HG03378 (cell line): ENCODE results near the gene CNTNAP2.
"Not testable (repeated sequence)": the region's sequence is repeated elsewhere in the genome, so short reads cannot be mapped to it uniquely, and the experiment has no call there.

ENCODE experiments used
- ATAC-seq: cut with Tn5 transposase; IDR thresholded peaks from one replicate; pipeline ENCODE4 v1.9.1; 2021; ENCODE audit warnings: mild to moderate bottlenecking, moderate library complexity; ENCODE audit not compliant: unreplicated experiment

CNTNAP2 gene

DNA sequence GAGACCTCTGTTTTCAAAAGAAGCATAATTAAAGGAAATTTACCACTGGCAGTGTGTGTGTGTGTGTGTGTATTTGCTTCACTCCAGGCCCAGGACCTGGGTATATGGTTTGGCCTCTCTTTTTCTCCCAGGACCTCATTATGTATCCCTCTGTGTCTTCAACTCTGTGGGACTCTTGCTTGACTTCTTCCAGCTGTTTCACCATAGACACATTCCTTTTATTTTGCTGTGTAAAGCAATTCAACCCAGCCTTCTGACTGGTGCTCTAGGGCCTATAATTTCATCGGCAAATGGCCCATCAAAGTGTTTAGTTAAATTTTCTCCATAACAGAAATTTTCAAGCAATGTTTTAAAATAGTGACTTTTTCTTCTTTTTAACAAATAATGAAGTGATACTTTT is 954.3 kb downstream of the CNTNAP2 start:
- no peak for ATAC-seq

DNA sequence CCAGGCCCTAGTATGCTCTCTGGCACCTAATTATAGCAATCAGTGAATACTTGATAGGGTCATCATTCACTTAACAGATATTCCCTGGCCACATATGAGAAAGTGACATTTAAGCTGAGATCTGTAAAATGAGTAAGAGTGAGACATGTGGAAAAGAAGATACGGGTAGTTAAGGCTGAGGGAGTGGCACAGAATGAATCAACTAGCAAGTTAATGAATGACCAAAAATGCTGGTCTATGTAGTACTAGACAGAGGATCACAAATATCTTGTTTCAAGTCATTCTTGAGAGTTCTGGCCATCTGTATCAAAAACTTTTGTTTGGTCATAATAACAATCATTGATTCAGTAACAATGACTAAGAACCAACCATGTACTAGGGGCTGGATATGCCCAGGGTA is 954.9 kb downstream of the CNTNAP2 start:
- ATAC-seq, result no peak

DNA sequence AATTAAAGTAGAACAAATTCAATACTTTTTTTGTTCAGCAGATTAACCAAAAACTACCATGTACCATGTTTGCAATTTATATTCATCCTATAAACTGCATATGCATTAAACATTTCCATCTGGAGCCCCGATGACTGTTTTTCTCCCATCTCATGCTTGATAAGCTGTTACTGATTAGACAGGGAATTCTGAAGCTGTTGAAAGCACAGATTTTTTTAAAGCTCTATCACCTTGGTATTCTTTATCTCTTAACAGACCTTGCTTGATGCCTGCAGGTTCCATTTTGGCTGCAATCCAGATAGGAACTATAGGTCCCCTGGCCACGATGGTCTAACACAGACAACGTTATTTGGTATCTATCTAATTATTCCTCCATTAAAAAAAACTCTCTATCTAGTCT is 961.7 kb downstream of the CNTNAP2 start:
- ATAC-seq, result no peak

DNA sequence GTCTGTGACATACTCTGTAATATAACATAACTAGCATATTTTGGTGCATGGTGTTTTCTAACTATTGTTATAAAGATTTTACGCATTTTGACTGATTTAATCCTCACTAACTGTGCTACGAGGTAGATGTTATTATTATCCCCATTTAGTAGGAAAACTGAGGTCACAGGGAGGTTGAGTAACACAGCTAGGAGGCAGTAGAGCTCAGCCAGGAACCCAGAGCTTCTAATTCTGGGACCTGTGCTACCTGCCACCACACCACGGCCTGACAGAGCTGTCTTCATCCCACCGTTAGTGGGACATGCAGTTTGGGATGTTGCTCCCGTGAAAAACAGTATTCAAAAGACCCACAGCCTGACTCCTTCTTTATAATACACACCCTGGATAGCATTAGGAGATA is 962.5 kb downstream of the CNTNAP2 start:
- no peak for ATAC-seq

DNA sequence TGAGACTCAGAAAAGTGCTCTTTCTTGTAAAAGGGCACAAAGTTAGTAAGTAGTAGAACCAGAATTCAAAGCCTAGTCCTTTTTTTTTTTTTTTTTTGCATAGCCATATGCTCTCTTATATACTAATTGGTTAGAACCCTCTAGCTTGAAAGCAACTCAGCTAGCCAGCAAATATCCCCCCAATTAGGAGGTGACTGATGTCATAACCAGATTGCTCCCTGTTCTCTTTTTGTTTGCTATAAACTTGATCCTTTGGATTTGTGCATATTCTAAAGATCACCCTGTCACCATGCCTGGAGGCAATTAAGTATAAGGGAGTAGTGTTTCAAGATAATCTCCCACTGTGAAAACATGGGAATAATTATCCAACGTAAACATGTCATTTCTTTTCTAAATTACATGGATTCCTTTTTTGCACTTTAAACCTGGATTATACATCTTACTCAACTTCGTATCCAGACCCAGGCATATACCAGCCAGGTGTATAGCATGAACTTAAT is 963.4 kb downstream of the CNTNAP2 start:
- no peak for ATAC-seq

DNA sequence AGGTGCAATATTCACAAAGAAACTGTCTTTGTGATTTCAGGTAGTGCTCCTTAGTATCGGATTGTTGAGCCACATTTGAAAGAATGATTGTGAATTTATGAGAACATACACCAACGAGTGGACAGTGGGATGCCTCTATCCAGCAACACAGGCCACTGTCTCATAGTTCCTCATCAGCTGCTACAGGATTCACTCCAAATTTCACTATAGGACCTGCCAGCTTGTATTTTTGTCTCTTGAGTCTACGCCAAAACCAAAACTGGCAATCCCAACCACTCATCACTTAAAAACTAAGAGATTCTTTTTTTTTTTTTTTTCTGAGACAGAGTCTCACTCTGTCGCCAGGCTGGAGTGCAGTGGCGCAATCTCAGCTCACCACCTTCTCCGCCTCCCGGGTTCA is 964.5 kb downstream of the CNTNAP2 start:
- no peak for ATAC-seq

DNA sequence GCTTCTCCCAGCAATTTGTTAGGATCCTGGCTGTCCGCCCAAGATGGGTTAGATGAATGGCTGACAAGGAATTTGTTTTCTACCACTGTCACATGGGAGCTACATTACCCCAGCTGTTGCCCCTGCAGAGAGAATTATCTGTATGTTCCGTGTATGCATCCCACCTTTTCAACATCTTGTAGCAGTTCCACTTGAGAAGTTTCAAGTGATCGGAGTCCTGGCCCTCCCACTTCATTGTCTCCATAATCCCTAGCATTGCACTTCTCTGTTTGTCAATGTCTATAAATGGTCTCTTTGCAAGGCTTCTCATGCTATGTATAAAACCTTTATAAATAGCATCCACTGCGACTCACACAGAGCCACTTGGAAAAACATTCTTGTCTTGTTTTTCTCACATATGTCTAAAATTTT is 972.5 kb downstream of the CNTNAP2 start:
- ATAC-seq, result no peak

DNA sequence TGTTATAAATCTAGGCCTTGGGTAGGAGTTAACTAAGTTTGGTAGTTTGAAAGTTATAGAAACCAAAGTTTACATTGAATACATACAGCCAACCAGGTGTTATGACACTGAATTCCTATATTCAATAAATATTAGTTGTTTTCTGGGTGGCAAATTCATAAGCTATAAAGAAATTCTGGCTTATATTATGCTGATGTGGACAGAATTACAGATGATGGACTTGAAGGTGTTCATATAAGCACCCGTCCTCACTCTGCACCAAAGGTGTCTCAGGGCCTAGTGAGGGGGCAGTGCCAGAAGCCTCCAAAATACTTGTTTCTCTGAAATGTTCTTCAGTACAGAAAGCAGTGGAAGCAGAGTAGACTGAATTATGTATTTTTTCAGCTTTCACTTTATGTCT is 973.0 kb downstream of the CNTNAP2 start:
- no peak for ATAC-seq

- ATAC-seq, result no peak
Observed at GRCh38 chr7:147096629-147097028, 980.0 kb downstream of the CNTNAP2 start.

GRCh38 chr7:147103224-147103623 is 986.6 kb downstream of the CNTNAP2 start:
- no peak for ATAC-seq

DNA sequence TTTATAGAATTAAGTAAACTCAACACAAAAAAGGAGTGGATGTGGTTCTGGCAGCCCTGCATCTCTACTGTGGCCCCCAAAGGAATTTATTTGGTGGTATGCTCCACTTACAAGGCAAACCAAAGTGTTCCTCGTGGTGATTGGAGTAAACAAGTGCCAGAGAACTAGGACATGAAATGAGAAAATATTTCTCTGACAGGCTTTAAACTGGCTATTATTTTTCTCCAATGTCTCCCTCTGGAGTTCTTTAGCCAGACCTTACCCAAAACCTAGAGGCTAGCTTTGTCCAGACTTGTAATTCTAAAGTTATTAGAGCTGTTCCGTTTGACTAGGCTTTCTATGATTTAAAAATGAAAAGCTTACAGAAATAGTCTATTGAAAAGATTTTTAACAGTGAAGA is 990.1 kb downstream of the CNTNAP2 start:
- no peak for ATAC-seq

- ATAC-seq, result not testable (repeated sequence)
Observed at GRCh38 chr7:147114525-147114924, 997.9 kb downstream of the CNTNAP2 start.

DNA sequence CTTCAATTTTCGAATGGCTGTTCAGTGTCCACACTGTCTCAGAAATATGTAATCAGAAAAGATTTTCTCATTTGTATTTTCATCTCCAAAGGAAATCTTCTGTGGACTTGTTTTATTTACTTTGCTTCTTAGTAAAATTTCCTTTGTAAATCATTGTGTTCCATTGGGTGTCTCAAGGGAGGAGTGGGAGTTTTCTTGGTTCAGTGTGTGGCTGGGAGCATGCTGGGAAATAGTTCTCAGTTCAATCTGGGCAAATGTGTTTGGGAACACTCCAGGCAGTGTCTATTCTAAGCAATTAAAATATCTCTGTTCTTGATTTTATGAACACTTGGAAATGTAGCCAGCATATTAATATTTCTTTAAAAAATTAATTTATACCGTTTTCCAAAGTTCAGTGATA is 1019.8 kb downstream of the CNTNAP2 start:
- ATAC-seq, result no peak

GRCh38 chr7:147145194-147145593 is 1028.6 kb downstream of the CNTNAP2 start:
- ATAC-seq, result no peak

DNA sequence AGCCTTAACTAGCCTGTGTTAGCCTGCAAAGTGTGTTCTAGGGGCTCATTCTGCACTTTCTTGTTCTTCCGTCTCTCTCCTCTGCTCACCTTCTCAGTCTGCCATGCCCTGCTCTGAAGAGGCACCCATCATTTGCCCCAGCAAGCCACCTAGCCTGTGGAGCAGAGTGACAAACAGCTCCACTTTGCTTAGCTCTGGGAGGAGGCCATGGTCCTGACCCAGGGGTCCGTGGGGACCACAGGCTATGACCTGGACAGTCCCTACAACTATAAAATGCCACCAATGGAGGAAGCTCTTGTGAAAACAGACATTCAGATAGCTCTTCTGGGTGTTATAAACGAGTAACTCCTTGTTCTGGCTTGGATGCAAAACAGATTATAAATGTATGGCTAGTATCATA is 1029.6 kb downstream of the CNTNAP2 start:
- no peak for ATAC-seq

DNA sequence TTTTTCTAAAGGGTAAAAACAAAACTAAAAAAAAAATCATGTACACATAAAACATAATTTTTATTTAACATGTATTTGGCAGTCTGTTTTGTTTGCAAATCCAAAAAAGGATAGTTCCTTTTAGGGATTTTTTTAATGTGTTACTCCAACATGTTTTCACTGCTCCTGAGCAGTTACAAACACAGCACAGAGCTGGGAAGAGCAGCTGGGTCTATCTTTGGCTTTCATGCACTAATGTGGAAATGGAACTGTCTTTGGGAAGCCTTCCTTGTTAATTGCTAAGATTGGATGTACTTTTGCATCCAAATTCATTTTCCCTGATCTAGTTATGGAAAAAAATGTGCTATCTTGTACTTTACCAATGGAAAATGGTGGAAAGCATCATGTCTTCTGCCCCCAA is 1035.1 kb downstream of the CNTNAP2 start:
- no peak for ATAC-seq

DNA sequence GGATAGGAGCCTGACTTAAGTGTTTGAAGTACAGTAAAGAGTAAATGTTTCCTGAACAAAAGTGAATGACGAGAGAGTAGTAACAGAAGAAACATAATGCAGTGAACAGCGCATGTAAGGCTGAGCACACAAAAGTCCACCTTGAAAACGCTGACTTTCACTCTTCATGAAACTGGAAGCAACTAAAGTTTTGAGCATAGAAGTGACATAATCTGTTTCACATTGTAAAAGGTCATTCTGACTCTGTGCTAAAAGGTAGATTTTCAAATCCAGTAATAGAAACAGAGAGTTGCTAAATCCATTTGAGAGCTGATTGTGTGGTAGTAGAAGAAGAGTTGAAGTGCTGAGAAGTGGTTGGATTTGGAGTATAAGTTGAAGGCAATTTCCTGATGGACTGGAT is 1037.0 kb downstream of the CNTNAP2 start:
- ATAC-seq, result no peak

GRCh38 chr7:147161405-147161804 is 1044.8 kb downstream of the CNTNAP2 start:
- no peak for ATAC-seq

GRCh38 chr7:147170341-147171012 is 1053.9 kb downstream of the CNTNAP2 start:
- ATAC-seq, result no peak

DNA sequence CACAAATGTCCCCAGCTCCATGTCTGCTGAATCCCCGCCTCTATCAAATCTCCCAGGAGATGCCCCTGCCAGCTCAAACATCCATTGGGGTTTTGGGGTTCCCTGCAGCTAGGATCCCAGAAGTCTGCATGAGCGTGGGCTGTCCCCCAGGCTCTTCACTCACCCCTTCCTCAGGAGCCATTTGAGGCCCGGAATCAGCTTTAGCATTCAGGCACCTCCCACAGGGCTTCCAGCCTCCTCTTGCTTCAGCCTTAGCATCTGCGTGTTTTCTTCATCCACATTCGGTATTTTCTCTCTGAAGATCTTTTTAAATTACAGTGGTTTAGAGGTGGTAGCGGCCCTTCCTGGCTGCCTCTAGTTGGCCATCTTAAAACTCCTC is 1054.4 kb downstream of the CNTNAP2 start:
- ATAC-seq, result no peak

- no peak for ATAC-seq
Observed at GRCh38 chr7:147173883-147174282, 1057.3 kb downstream of the CNTNAP2 start.

GRCh38 chr7:147182874-147183273 is 1066.3 kb downstream of the CNTNAP2 start:
- ATAC-seq, result no peak

GRCh38 chr7:147183276-147183675 is 1066.7 kb downstream of the CNTNAP2 start:
- no peak for ATAC-seq
